Kidney epithelial cell (primary cell): Measurements from ENCODE around the gene TMEM176A. TPM values are rescaled to one million over a fixed set of nuclear protein-coding genes. Genes with fewer than 3 reads are reported as not detected.

Source experiments
- DNase-seq: peaks from one replicate; pipeline ENCODE4 v3.0.0-alpha.2; 2010; ENCODE audit warnings: low read depth
- H3K27me3 ChIP-seq: 2 replicates; pipeline ENCODE4 v1.6.0; 2011; ENCODE audit warnings: low read length; ENCODE audit not compliant: control insufficient read depth, insufficient read depth
- H3K36me3 ChIP-seq: 2 replicates; pipeline ENCODE4 v1.5.1; 2011; ENCODE audit warnings: low read length; ENCODE audit not compliant: control insufficient read depth, insufficient read depth
- H3K4me3 ChIP-seq: 2 replicates; pipeline ENCODE4 v1.5.1; 2011; ENCODE audit warnings: low read depth, mild to moderate bottlenecking, control low read depth, low read length
- CTCF ChIP-seq: IDR thresholded peaks from 2 replicates; pipeline ENCODE4 v1.5.1; 2011; ENCODE audit warnings: mild to moderate bottlenecking, moderate library complexity, low read length, control low read depth, inconsistent platforms; ENCODE audit not compliant: insufficient read depth, poor library complexity, severe bottlenecking
- total RNA-seq: library from RNA; depleted of rRNA; stranded (reverse); fragments of >200 nt; gene quantifications from 2 replicates; pipeline ENCODE4 v1.2.3, GENCODE V29; 2015

The TMEM176A gene
- total RNA-seq, 1 donor from 2014 or later, result 13.3 TPM

GRCh38 chr7:150791746-150792452 lies 8.7 kb upstream of the TMEM176A start:
- Histone ChIP-seq H3K36me3 (no peaks in the 10 kb centered on the region), H3K27me3 (no peaks in the 10 kb centered on the region), H3K4me3 (no peak overlapping the region)
- no peak for DNase-seq
- no peak for TF ChIP-seq CTCF

- Histone ChIP-seq H3K36me3 (no peaks in the 10 kb centered on the region), H3K4me3 (no peak overlapping the region), H3K27me3 (peaks cover 2% of the 10 kb centered on the region)
- no peak for TF ChIP-seq CTCF
- DNase-seq, result no peak
Measured at GRCh38 chr7:150793569-150794238, 6.9 kb upstream of the TMEM176A start.

GRCh38 chr7:150797661-150798060 lies 2.9 kb upstream of the TMEM176A start:
- Histone ChIP-seq H3K27me3 (peaks cover 34% of the 10 kb centered on the region), H3K4me3 (no peak overlapping the region), H3K36me3 (no peaks in the 10 kb centered on the region)
- DNase-seq, result no peak
- TF ChIP-seq CTCF, result no peak

GRCh38 chr7:150799156-150799555 lies 1.4 kb upstream of the TMEM176A start:
- no peak for TF ChIP-seq CTCF
- Histone ChIP-seq H3K27me3 (peaks cover 38% of the 10 kb centered on the region), H3K4me3 (no peak overlapping the region), H3K36me3 (no peaks in the 10 kb centered on the region)
- DNase-seq, result no peak

GRCh38 chr7:150799741-150800580 lies 608 bp upstream of the TMEM176A start, which contains the start of gene TMEM176B:
TSS of gene TMEM176B (minus strand) at chr7:150800364. CDS start at chr7:150796569, 3,795 bp downstream.
- Histone ChIP-seq H3K27me3 (peaks cover 38% of the 10 kb centered on the region), H3K36me3 (no peaks in the 10 kb centered on the region), H3K4me3 (no peak within 1 kb of the TSS)
- TF ChIP-seq CTCF, result no peak
- no peak for DNase-seq
